Measurements from ENCODE around the gene BCL11A. TPM values are rescaled to one million over a fixed set of nuclear protein-coding genes. Genes with fewer than 3 reads are reported as not detected.

Gene BCL11A
- polyA plus RNA-seq (ENCODE audit: insufficient read length) = 3.1 TPM

- DNase-seq = peak; percentile 72
Measured at GRCh38 chr2:60553495-60554073, at the start of gene BCL11A. Gene BCL11A, minus strand, starts transcription at chr2:60553654. Its CDS starts 384 bp downstream, at chr2:60553270.

GRCh38 chr2:60602828-60603532 lies 49.5 kb upstream of the BCL11A start:
- DNase-seq = no peak

GRCh38 chr2:60602388-60602787 lies 48.9 kb upstream of the BCL11A start:
- no peak for DNase-seq

- no peak for DNase-seq
Measured at GRCh38 chr2:60598271-60598670, 44.8 kb upstream of the BCL11A start.

- DNase-seq = no peak
Measured at GRCh38 chr2:60597346-60597745, 43.9 kb upstream of the BCL11A start.

- DNase-seq = no peak
Measured at GRCh38 chr2:60596411-60596810, 43.0 kb upstream of the BCL11A start.

- no peak for DNase-seq
Measured at GRCh38 chr2:60595953-60596352, 42.5 kb upstream of the BCL11A start.

- DNase-seq = no peak
Measured at GRCh38 chr2:60589104-60589503, 35.6 kb upstream of the BCL11A start.

GRCh38 chr2:60586081-60586480 lies 32.6 kb upstream of the BCL11A start:
- DNase-seq = no peak

- no peak for DNase-seq
Measured at GRCh38 chr2:60585276-60585675, 31.8 kb upstream of the BCL11A start.

- DNase-seq = no peak
Measured at GRCh38 chr2:60583604-60584003, 30.1 kb upstream of the BCL11A start.

GRCh38 chr2:60581433-60582282 lies 28.2 kb upstream of the BCL11A start:
- DNase-seq = peak; percentile 67

- no peak for DNase-seq
Measured at GRCh38 chr2:60577682-60578283, 24.3 kb upstream of the BCL11A start.

- no peak for DNase-seq
Measured at GRCh38 chr2:60573251-60573650, 19.8 kb upstream of the BCL11A start.

- DNase-seq = no peak
Measured at GRCh38 chr2:60570251-60570650, 16.8 kb upstream of the BCL11A start.

GRCh38 chr2:60569680-60570111 lies 16.2 kb upstream of the BCL11A start:
- no peak for DNase-seq

GRCh38 chr2:60567919-60568768 lies 14.7 kb upstream of the BCL11A start:
- no peak for DNase-seq

GRCh38 chr2:60567096-60567495 lies 13.6 kb upstream of the BCL11A start:
- DNase-seq = no peak

- no peak for DNase-seq
Measured at GRCh38 chr2:60565472-60565871, 12.0 kb upstream of the BCL11A start.

- DNase-seq = no peak
Measured at GRCh38 chr2:60560734-60561644, 7.5 kb upstream of the BCL11A start.

- no peak for DNase-seq
Measured at GRCh38 chr2:60559880-60560279, 6.4 kb upstream of the BCL11A start.
